ENCODE measurements around the gene HPS4. TPM values are rescaled to one million over a fixed set of nuclear protein-coding genes. Genes with fewer than 3 reads are reported as not detected.

The HPS4 gene
- total and polyA plus RNA-seq, 2 of the 8 experiments (the other 6 are each of a cell fraction or from before 2014, with no cell fraction given): 28.0 to 35.2 TPM

DNA sequence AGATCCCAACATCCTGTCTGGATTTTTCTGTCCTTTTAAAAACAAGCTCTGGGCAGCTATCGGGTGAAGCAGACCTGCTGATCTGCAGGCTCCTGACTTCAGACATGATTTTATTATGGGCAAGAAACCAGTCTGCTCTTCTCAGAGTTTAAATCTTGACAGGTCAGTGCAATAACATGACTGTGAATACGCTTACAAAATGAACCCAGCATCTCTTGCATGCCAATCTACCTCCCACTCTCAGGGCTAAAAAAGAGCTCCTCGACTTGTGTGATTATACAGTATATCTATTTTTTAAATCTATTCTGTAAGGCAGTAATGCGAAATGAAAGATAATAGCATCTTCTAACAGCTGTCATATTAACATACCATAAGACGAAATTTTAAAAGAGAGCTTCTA, 73.2 kb downstream of the HPS4 start:
- 82% methylated on average over 5 of the region's 5 CpGs; no CpG with 5 or more reads in 1 of the 2 experiments for WGBS, 2 experiments (ENCODE audit: extremely low coverage in 1 of 2, insufficient coverage in 1 of 2, insufficient read length in 1 of 2, insufficient replicate concordance in 2 of 2, low coverage in 1 of 2, low lambda C conversion rate in 2 of 2, missing lambda C conversion rate in 1 of 2)
- no peak overlapping the region for H2AK5ac ChIP-seq (ENCODE audit: low read depth, low read length)
- no peak for FAIRE-seq
- no peak overlapping the region for H3K4ac ChIP-seq (replicated peaks; ENCODE audit: insufficient read length, low read depth, low read length)
- H3K9ac ChIP-seq (replicated peaks in 1 of 4; ENCODE audit: extremely low read depth in 1 of 4, low read depth in 3 of 4, low read length in 3 of 4): no peak overlapping the region
- H3K79me2 ChIP-seq (ENCODE audit: control insufficient read depth in 1 of 2, insufficient read depth in 2 of 2, low read length in 2 of 2): no peaks in the 10 kb centered on the region
- H4K8ac ChIP-seq (ENCODE audit: extremely low read depth, insufficient read depth, low read length): no peak overlapping the region
- H3K14ac ChIP-seq (ENCODE audit: insufficient read length): no peak overlapping the region
- ChIA-PET CTCF (ENCODE audit: partially characterized antibody) (interaction anchor here (0.8 to 2.9 kb wide), 9 partner anchors 10 to 98 kb away, joined by 3 to 15 read pairs (median 6); partner anchors contain the start of gene HPS4), POLR2A (ENCODE audit: partially characterized antibody) (interaction anchor here (1.1 to 1.8 kb wide), 2 partner anchors 9 to 38 kb away, joined by 3 to 4 read pairs; no protein-coding TSS in a partner anchor)
- H3K79me1 ChIP-seq (ENCODE audit: low read depth, low read length): no peaks in the 10 kb centered on the region
- H2BK15ac ChIP-seq (ENCODE audit: low read length): no peak overlapping the region
- no peak overlapping the region for H2BK120ac ChIP-seq (replicated peaks; ENCODE audit: low read depth, low read length)
- no peaks in the 10 kb centered on the region for H4K20me1 ChIP-seq (replicated peaks in 1 of 2; ENCODE audit: control insufficient read depth in 1 of 2, insufficient read depth in 2 of 2, low read length in 2 of 2)
- peaks cover 0 to 4% of the 10 kb centered on the region in 2 experiments; a peak in 1 of 4 replicates for H3K9me3 ChIP-seq (ENCODE audit: insufficient read depth in 2 of 2, low read depth in 1 of 2, low read length in 1 of 2)
- no peaks in the 10 kb centered on the region for H3K23me2 ChIP-seq (ENCODE audit: low read depth, low read length)
- H3K23ac ChIP-seq (ENCODE audit: insufficient read length): no peak overlapping the region
- peaks cover 0 to 4% (median 1%) of the 10 kb centered on the region in 4 experiments; a peak in 1 of 7 replicates for H3K27me3 ChIP-seq (replicated peaks in 1 of 4; ENCODE audit: control insufficient read depth in 3 of 4, extremely low read depth in 1 of 4, insufficient read depth in 3 of 4, low read length in 3 of 4)
- no peak overlapping the region for H3K27ac ChIP-seq (ENCODE audit: low read depth, low read length)
- H3K4me2 ChIP-seq (ENCODE audit: insufficient read depth in 1 of 2, low read depth in 2 of 2, low read length in 2 of 2): no peak overlapping the region
- H3K36me3 ChIP-seq (ENCODE audit: control insufficient read depth in 2 of 4, insufficient read depth in 4 of 4, low read length in 3 of 4): no peaks in the 10 kb centered on the region
- no peak overlapping the region for H3K56ac ChIP-seq (replicated peaks; ENCODE audit: insufficient read length, low read depth, low read length)
- no peak overlapping the region for H2BK12ac ChIP-seq (ENCODE audit: low read depth, low read length)
- H4K91ac ChIP-seq (replicated peaks; ENCODE audit: insufficient read length, low read length): no peak overlapping the region
- no peak overlapping the region for H4K5ac ChIP-seq (ENCODE audit: insufficient read length, low read depth, low read length)
- H2AFZ ChIP-seq (ENCODE audit: low read length): no peak overlapping the region
- H3K4me1 ChIP-seq (replicated peaks in 1 of 4; ENCODE audit: control insufficient read depth in 3 of 4, insufficient read depth in 4 of 4, low read length in 3 of 4): no peaks in the 10 kb centered on the region; a peak in 1 of 7 replicates
- no peak overlapping the region for H3K18ac ChIP-seq (ENCODE audit: extremely low read depth, low read length)
- no peak overlapping the region for H2BK20ac ChIP-seq (ENCODE audit: low read length)
- H3K4me3 ChIP-seq (ENCODE audit: extremely low read depth in 1 of 4, insufficient read depth in 2 of 4, low read depth in 3 of 4, low read length in 4 of 4): no peak overlapping the region
- no peak overlapping the region for H2BK5ac ChIP-seq (ENCODE audit: low read depth, low read length)
- no peak for DNase-seq (ENCODE audit: low read depth in 1 of 2, low spot score in 2 of 2)
- TF ChIP-seq EP300 (IDR thresholded peaks at IDR 0.05; ENCODE audit: borderline replicate concordance in 1 of 2, low read depth in 2 of 2, low read length in 2 of 2) (no peak), CREB1 (IDR thresholded peaks at IDR 0.05) (no peak), CEBPB (IDR thresholded peaks at IDR 0.05; ENCODE audit: low read depth, low read length) (no peak), KDM1A (IDR thresholded peaks at IDR 0.05; ENCODE audit: borderline replicate concordance, low read length) (no peak), MAFK (IDR thresholded peaks at IDR 0.05; ENCODE audit: low read depth, low read length) (no peak), TEAD4 (IDR thresholded peaks at IDR 0.05; ENCODE audit: low read depth, low read length) (no peak), RNF2 (IDR thresholded peaks at IDR 0.05; ENCODE audit: borderline replicate concordance, low read depth, low read length, missing control alignments, poor library complexity, severe bottlenecking) (no peak), ZNF274 (IDR thresholded peaks at IDR 0.05; ENCODE audit: borderline replicate concordance, extremely low read depth, low read length) (no peak), RXRA (IDR thresholded peaks at IDR 0.05; ENCODE audit: insufficient read depth, low read depth, low read length) (no peak), BCL11A (IDR thresholded peaks at IDR 0.05; ENCODE audit: low read depth in 2 of 2, low read length in 2 of 2) (no peak), CHD1 (IDR thresholded peaks at IDR 0.05; ENCODE audit: low read depth, low read length) (no peak), HDAC2 (IDR thresholded peaks at IDR 0.05; ENCODE audit: borderline replicate concordance in 1 of 2, low read depth in 2 of 2, low read length in 2 of 2) (no peak)

Data from H1 (cell line).